Progenitor cell of endocrine pancreas (in vitro differentiated cells): ENCODE results near the gene DDIT4L. TPM values are rescaled to one million over a fixed set of nuclear protein-coding genes. Genes with fewer than 3 reads are reported as not detected.

Source experiments
- DNase-seq: peaks from one replicate; pipeline ENCODE4 v3.0.0; 2021; ENCODE audit warnings: low spot score; ENCODE audit not compliant: unreplicated experiment
- H3K27ac Mint-ChIP-seq: 2 replicates; pipeline ENCODE4 v1.8.0; 2021; ENCODE audit warnings: mild to moderate bottlenecking, moderate library complexity, mixed read lengths
- H3K27me3 Mint-ChIP-seq: 2 replicates; pipeline ENCODE4 v1.8.0; 2021; ENCODE audit warnings: mixed read lengths
- H3K36me3 Mint-ChIP-seq: 2 replicates; pipeline ENCODE4 v1.8.0; 2022; ENCODE audit warnings: mixed read lengths; ENCODE audit not compliant: insufficient read depth
- H3K4me1 Mint-ChIP-seq: 2 replicates; pipeline ENCODE4 v1.8.0; 2021; ENCODE audit warnings: low read depth, mixed read lengths
- H3K4me3 Mint-ChIP-seq: 2 replicates; pipeline ENCODE4 v1.8.0; 2021; ENCODE audit warnings: low read depth, mild to moderate bottlenecking, moderate library complexity, mixed read lengths
- H3K9me3 Mint-ChIP-seq: 2 replicates; pipeline ENCODE4 v1.8.0; 2021; ENCODE audit warnings: low read depth, mixed read lengths
- long read RNA-seq: library from polyadenylated mRNA; unstranded; transcript quantifications from one replicate; pipeline ENCODE4 v2.0.0, GENCODE V29; 2020
- total RNA-seq: library from RNA; stranded (reverse); gene quantifications from 2 replicates; pipeline ENCODE4 v1.2.1, GENCODE V29; 2021
- TF ChIP-seq, protein P1 (sequence below): fragments of 200-600 bp; sonication (generic); IDR thresholded peaks from one replicate; pipeline ENCODE4 v1.5.0; 2021; ENCODE audit warnings: antibody characterized with exemption, mild to moderate bottlenecking; ENCODE audit not compliant: unreplicated experiment

DDIT4L gene
- 2.6 and 3.6 TPM in 2 replicates for total RNA-seq
- long read RNA-seq, transcript DDIT4L-201 (3 exons, 2,604 nt) = major isoform, 17 of 19 reads
- long read RNA-seq, partial matches to known transcripts = 0 of 19 reads
- long read RNA-seq, other reads (novel, unspliced or antisense) = 0 of 19 reads

DNA sequence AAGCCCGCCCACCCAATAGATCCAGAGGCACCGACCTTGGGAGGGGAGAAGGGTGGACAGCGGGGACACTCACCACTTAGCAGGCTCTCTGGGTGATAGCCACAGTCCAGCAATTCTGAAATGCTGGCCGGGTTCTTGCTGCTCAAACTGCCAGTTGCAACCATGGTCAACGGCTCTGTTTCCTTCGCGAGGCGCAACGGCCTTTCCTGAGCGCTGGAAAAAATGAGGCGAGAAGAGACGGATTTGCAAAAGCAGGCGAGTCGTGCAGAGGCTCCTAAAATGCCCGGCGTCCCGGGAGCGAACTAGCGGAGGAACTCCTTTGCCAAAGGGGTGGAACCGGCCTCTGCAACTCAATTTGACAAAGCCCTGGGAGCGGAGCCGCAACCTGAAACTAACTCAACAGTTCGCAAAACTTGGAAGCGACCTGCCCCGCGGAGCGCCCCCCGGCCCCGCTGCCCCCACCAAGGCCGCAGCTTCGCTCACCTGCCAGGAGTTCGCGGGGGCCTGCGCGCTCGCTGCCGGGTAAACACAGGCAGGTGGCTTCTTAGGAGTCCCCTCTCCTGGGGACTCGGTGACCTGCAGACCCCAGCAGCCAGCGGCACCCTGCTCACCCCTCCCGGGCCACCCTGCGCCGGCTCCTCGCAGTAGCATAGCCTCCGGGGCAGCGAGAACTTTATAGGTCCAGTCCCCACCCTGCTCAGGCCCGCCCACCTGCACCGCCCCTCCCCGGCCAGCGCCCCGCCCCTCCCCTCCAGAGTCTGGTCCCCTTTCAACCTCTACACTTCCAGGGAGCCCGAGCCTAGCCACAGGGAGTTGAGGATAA lies at the start of gene DDIT4L:
Gene DDIT4L, minus strand, starts transcription at position 649 of the 823 bp plus-strand sequence. Its CDS starts 485 bp downstream, at position 164.
- peaks cover 15% of the 10 kb centered on the region for H3K4me1 Mint-ChIP-seq
- H3K4me3 Mint-ChIP-seq = peak within 1 kb of the TSS; percentile 81
- H3K36me3 Mint-ChIP-seq = peaks cover 2% of the 10 kb centered on the region
- TF ChIP-seq, protein P1, sequence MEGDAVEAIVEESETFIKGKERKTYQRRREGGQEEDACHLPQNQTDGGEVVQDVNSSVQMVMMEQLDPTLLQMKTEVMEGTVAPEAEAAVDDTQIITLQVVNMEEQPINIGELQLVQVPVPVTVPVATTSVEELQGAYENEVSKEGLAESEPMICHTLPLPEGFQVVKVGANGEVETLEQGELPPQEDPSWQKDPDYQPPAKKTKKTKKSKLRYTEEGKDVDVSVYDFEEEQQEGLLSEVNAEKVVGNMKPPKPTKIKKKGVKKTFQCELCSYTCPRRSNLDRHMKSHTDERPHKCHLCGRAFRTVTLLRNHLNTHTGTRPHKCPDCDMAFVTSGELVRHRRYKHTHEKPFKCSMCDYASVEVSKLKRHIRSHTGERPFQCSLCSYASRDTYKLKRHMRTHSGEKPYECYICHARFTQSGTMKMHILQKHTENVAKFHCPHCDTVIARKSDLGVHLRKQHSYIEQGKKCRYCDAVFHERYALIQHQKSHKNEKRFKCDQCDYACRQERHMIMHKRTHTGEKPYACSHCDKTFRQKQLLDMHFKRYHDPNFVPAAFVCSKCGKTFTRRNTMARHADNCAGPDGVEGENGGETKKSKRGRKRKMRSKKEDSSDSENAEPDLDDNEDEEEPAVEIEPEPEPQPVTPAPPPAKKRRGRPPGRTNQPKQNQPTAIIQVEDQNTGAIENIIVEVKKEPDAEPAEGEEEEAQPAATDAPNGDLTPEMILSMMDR = no peak
- H3K27ac Mint-ChIP-seq = peak within 1 kb of the TSS; percentile 77
- no peaks in the 10 kb centered on the region for H3K9me3 Mint-ChIP-seq
- peak; percentile 49 for DNase-seq
- H3K27me3 Mint-ChIP-seq = peaks cover 32% of the 10 kb centered on the region

- Mint-ChIP-seq H3K9me3 (peaks cover 6% of the 10 kb centered on the region), H3K27ac (no peak overlapping the region), H3K4me1 (no peaks in the 10 kb centered on the region), H3K36me3 (no peaks in the 10 kb centered on the region), H3K4me3 (no peak overlapping the region), H3K27me3 (no peaks in the 10 kb centered on the region)
- TF ChIP-seq, protein P1 = no peak
- DNase-seq = no peak
Observed at GRCh38 chr4:100240008-100240407, 49.7 kb upstream of the DDIT4L start.

DNA sequence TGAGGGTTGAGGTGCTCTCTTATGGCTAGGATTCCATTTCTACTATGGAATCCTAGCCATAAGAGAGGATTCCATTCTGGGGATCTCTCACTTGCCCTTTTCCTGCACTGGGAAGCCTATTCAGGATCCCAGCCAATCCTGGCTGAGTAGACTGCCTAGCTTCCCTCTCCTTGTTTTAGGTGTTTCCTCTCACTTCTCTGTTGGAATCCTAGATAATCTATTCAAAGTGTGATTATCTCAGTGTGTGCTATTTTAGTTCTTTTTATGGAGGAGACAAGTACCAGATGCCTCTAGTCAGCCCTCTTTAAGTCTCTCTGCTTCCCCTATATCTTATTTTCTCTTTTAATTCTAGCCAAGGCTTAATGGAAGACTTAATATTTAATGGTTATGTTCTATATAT lies 34.5 kb upstream of the DDIT4L start:
- Mint-ChIP-seq H3K4me3 (no peak overlapping the region), H3K9me3 (peaks cover 28% of the 10 kb centered on the region), H3K4me1 (no peaks in the 10 kb centered on the region), H3K27ac (no peak overlapping the region), H3K36me3 (peaks cover under 1% of the 10 kb centered on the region), H3K27me3 (no peaks in the 10 kb centered on the region)
- TF ChIP-seq, protein P1 = no peak
- DNase-seq = no peak

- H3K4me1 Mint-ChIP-seq = no peaks in the 10 kb centered on the region
- TF ChIP-seq, protein P1 = no peak
- H3K27ac Mint-ChIP-seq = no peak overlapping the region
- H3K36me3 Mint-ChIP-seq = no peaks in the 10 kb centered on the region
- no peak for DNase-seq
- H3K9me3 Mint-ChIP-seq = peaks cover 22% of the 10 kb centered on the region
- H3K4me3 Mint-ChIP-seq = no peak overlapping the region
- no peaks in the 10 kb centered on the region for H3K27me3 Mint-ChIP-seq
Observed at GRCh38 chr4:100224160-100224559, 33.9 kb upstream of the DDIT4L start.

DNA sequence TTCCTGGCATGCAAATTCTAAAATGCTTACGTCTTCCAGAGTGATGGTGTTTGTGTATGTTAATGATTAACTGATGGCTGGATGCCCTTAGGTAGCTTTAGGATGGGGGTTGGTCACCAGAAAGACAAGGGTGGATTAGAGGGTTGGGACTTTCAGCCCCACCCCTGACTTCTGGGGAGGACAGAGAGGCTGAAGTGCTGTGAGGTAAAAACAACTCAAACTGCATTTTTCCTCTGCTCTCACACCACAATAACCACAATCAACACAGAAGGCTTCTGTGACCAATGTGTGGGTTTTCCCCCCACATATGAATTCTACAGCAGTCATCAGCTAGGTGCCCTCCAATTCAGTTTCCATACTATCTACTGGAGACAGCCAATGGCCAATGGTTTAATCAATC lies 18.7 kb upstream of the DDIT4L start:
- no peaks in the 10 kb centered on the region for H3K27me3 Mint-ChIP-seq
- no peaks in the 10 kb centered on the region for H3K36me3 Mint-ChIP-seq
- H3K4me1 Mint-ChIP-seq = peaks cover 5% of the 10 kb centered on the region
- H3K4me3 Mint-ChIP-seq = no peak overlapping the region
- no peak overlapping the region for H3K27ac Mint-ChIP-seq
- TF ChIP-seq, protein P1 = no peak
- DNase-seq = no peak
- no peaks in the 10 kb centered on the region for H3K9me3 Mint-ChIP-seq
